ENCODE measurements around the gene NOX5. TPM values are rescaled to one million over a fixed set of nuclear protein-coding genes. Genes with fewer than 3 reads are reported as not detected.

NOX5 gene
- total RNA-seq, 1 donor from 2014 or later, result not detected

DNA sequence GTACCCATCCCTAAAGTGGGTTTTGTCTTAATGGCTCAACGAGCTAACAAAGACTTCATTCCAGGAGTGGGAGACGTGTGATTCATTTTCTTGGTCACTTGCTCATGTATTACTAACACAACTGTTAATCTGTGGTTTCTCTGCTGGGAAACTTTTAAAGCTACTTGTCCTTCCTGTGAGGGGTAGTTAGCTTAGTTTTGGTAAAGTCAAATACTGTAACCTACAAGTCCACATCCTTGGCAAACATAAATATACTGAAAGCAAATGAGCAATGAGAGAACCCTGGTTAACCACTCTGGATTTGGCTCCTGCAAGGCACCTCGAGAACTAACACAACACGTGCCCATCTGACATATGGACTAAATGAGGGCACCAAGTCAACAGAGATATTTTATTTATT, 19.9 kb downstream of the NOX5 start:
- no peaks in the 10 kb centered on the region for H3K9me3 Mint-ChIP-seq
- H3K4me1 Mint-ChIP-seq (ENCODE audit: low read depth), result peaks cover 10% of the 10 kb centered on the region
- no peak overlapping the region for H3K4me3 Mint-ChIP-seq (ENCODE audit: low read depth)
- DNase-seq (ENCODE audit: low spot score), result no peak
- H3K27me3 Mint-ChIP-seq (ENCODE audit: low read depth), result peaks cover 12% of the 10 kb centered on the region
- no peaks in the 10 kb centered on the region for H3K36me3 Mint-ChIP-seq (ENCODE audit: low read depth)
- intact Hi-C loops (cut with micrococcal nuclease), result no loop called here
- no peak overlapping the region for H3K27ac Mint-ChIP-seq

DNA sequence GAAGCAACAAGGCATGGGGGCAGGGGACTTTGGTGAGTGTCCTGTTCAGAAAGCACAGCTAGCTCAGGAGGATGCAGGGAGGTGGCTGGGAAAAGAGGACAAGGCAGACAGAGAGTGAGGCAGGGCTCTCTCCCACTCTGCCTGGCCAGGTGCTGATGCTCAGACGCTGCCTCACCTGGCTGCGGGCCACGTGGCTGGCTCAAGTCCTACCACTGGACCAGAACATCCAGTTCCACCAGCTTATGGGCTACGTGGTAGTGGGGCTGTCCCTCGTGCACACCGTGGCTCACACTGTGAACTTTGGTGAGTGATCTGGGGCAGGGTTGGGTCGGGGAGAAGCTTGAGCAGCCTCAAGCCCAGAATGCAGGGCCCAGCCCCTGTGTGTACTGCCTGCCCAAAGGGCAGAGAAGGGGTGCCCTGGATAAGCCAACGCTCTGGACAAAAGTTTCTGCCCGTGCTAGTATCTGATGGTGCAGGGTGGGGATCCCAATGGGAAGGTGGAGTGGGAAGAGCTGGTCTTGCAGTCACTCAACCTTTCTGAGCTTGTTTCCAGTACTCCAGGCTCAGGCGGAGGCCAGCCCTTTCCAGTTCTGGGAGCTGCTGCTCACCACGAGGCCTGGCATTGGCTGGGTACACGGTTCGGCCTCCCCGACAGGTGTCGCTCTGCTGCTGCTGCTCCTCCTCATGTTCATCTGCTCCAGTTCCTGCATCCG, 20.9 kb downstream of the NOX5 start:
- no peak for DNase-seq (ENCODE audit: low spot score)
- Mint-ChIP-seq H3K9me3 (no peaks in the 10 kb centered on the region), H3K27ac (no peak overlapping the region)

DNA sequence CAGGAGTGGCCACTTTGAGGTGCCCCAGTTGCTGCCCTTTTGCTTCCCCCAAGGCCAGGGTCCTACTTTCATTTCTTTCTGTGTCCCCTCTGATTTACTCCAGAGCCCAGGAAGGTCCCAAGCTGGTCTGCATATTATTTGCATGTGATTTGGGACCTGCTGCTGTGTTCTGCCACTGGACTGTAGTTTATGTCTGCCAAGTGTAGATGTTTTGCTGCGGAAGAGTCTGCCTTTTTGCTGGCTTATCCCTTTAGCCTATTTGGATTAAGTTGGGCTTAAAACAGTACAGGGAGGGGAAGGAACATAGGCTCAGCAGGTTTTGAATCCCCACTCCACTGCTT, 21.4 kb downstream of the NOX5 start:
- H3K36me3 Mint-ChIP-seq (ENCODE audit: low read depth), result no peaks in the 10 kb centered on the region
- peaks cover 9% of the 10 kb centered on the region for H3K27me3 Mint-ChIP-seq (ENCODE audit: low read depth)
- no peak overlapping the region for H3K4me3 Mint-ChIP-seq (ENCODE audit: low read depth)
- no peak for DNase-seq (ENCODE audit: low spot score)
- H3K4me1 Mint-ChIP-seq (ENCODE audit: low read depth), result peaks cover 10% of the 10 kb centered on the region
- intact Hi-C loops (cut with micrococcal nuclease), result no loop called here
- no peaks in the 10 kb centered on the region for H3K9me3 Mint-ChIP-seq
- H3K27ac Mint-ChIP-seq, result no peak overlapping the region

More for the DNA sequence above, 20.9 kb downstream of the NOX5 start:
- Mint-ChIP-seq H3K4me3 (ENCODE audit: low read depth) (no peak overlapping the region), H3K27me3 (ENCODE audit: low read depth) (peaks cover 10% of the 10 kb centered on the region), H3K4me1 (ENCODE audit: low read depth) (peaks cover 10% of the 10 kb centered on the region), H3K36me3 (ENCODE audit: low read depth) (no peaks in the 10 kb centered on the region)
- intact Hi-C loops (cut with micrococcal nuclease), result no loop called here

DNA sequence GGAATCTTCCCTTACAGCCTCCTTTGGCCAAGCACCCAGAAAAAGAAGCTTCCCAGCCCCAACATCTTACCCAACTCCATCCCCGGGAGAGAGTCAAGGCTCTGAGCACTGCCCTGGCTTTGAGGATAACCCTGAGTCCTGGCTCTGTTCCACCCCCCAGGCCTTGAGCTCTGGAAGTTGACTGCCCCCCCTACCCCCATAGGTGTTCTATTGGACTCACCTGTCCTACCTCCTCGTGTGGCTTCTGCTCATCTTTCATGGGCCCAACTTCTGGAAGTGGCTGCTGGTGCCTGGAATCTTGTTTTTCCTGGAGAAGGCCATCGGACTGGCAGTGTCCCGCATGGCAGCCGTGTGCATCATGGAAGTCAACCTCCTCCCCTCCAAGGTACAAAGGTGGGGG, 22.3 kb downstream of the NOX5 start:
- Mint-ChIP-seq H3K27me3 (ENCODE audit: low read depth) (peaks cover 4% of the 10 kb centered on the region), H3K4me1 (ENCODE audit: low read depth) (peaks cover 9% of the 10 kb centered on the region), H3K4me3 (ENCODE audit: low read depth) (no peak overlapping the region), H3K36me3 (ENCODE audit: low read depth) (no peaks in the 10 kb centered on the region), H3K27ac (no peak overlapping the region), H3K9me3 (no peaks in the 10 kb centered on the region)
- no peak for DNase-seq (ENCODE audit: low spot score)
- intact Hi-C loops (cut with micrococcal nuclease), result no loop called here

DNA sequence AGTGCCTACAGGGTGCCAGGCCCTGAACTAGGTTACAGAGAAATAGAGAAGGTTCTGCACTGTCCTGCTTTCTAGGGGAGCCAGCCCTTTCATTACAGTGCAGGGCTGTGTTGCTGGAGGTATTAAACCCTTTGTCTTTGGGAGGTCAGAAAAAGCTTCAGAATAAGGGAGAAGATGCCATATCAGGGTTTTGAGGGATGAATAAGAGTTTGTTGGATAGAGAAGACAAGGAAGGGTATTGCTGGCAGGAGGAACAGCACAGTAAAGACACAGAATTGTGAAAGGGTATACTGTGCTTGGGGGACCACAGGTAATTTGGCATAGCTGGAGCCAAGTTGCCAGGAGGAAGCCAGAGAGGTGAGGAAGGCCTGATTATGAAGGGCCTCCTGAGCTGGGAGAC, 23.0 kb downstream of the NOX5 start:
- Mint-ChIP-seq H3K27ac (no peak overlapping the region), H3K9me3 (no peaks in the 10 kb centered on the region), H3K4me1 (ENCODE audit: low read depth) (peaks cover 6% of the 10 kb centered on the region), H3K36me3 (ENCODE audit: low read depth) (no peaks in the 10 kb centered on the region), H3K4me3 (ENCODE audit: low read depth) (no peak overlapping the region), H3K27me3 (ENCODE audit: low read depth) (peaks cover 1% of the 10 kb centered on the region)
- no peak for DNase-seq (ENCODE audit: low spot score)
- intact Hi-C loops (cut with micrococcal nuclease), result no loop called here

DNA sequence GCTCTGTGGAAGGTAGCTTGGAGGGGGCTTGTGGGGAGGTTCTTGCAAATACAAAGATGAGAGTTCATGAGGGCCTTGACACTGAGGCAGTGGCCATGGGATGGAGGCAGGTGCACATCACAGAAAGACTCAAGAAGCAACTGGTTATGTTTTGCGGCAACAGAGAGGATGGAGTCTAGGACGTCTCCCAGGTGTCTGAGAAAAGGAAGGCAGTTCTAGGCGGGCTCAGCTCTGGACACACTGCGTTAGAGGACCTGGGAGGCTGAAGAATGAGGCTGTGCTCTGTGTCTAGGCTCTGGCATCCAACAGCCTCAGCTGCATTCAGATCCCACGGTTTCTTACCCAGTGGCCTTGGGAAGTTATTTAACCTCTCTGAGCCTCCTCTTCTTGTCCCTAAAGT, 23.5 kb downstream of the NOX5 start:
- Mint-ChIP-seq H3K27me3 (ENCODE audit: low read depth) (no peaks in the 10 kb centered on the region), H3K36me3 (ENCODE audit: low read depth) (no peaks in the 10 kb centered on the region), H3K9me3 (no peaks in the 10 kb centered on the region), H3K4me3 (ENCODE audit: low read depth) (no peak overlapping the region), H3K4me1 (ENCODE audit: low read depth) (peaks cover 6% of the 10 kb centered on the region), H3K27ac (no peak overlapping the region)
- intact Hi-C loops (cut with micrococcal nuclease), result no loop called here
- no peak for DNase-seq (ENCODE audit: low spot score)

DNA sequence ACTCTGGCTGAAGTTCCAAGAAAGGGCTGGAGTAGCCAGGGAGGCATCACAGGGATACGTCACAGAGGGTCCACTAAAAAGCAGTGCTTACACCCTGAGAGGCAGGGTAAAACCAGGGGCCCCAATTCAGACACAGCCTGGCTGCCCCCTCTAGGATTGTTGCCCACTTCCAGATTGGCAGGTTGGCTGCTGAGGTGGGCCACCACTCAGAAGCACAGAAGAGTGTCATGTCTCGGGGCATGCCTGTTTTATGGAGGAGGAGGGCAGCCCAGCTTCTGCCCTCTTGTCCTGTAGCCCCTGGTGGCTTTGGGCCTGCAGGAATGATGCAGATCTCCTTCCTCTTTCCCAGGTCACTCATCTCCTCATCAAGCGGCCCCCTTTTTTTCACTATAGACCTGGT, 24.0 kb downstream of the NOX5 start:
- H3K27ac Mint-ChIP-seq, result no peak overlapping the region
- H3K27me3 Mint-ChIP-seq (ENCODE audit: low read depth), result no peaks in the 10 kb centered on the region
- H3K36me3 Mint-ChIP-seq (ENCODE audit: low read depth), result no peaks in the 10 kb centered on the region
- H3K4me1 Mint-ChIP-seq (ENCODE audit: low read depth), result peaks cover 6% of the 10 kb centered on the region
- no peak for DNase-seq (ENCODE audit: low spot score)
- no peak overlapping the region for H3K4me3 Mint-ChIP-seq (ENCODE audit: low read depth)
- H3K9me3 Mint-ChIP-seq, result no peaks in the 10 kb centered on the region
- intact Hi-C loops (cut with micrococcal nuclease), result no loop called here

DNA sequence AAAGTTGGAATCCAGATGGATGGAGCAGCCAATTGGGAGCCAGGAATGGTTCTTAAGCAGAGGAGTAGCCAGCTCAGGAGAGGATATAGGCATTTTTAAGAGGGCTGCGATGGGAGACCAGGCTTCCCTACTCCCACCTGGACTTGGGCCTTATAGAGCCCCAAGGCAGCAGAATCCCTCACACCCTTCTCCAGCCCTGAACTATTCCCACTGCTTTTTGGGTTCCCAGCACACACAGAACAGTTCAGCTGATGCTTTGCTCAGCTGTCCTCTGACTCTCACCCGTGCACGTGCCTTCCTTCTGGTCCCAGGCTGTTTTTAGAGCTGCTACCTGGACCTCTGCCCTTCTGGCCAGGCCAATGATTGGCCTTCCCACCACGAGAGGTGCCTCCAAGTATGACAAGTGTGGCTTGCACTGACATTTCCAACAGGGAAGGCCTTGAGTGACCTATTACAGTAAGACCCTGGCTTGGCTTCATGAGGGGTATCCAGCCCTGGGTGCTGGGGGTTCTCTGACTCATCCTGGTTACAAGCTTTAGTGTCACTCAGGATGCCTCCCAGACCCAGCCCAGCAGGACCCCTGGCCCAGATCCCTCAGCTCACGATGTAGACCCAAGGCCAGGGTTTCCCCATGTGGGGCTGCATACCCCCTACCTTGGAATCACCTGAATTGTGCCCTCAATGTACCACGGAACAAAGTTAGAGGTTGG, 25.2 kb downstream of the NOX5 start:
- Mint-ChIP-seq H3K4me1 (ENCODE audit: low read depth) (peaks cover 2% of the 10 kb centered on the region), H3K36me3 (ENCODE audit: low read depth) (no peaks in the 10 kb centered on the region), H3K9me3 (no peaks in the 10 kb centered on the region), H3K27me3 (ENCODE audit: low read depth) (no peaks in the 10 kb centered on the region), H3K4me3 (ENCODE audit: low read depth) (no peak overlapping the region), H3K27ac (no peak overlapping the region)
- intact Hi-C loops (cut with micrococcal nuclease), result no loop called here
- DNase-seq (ENCODE audit: low spot score), result no peak

DNA sequence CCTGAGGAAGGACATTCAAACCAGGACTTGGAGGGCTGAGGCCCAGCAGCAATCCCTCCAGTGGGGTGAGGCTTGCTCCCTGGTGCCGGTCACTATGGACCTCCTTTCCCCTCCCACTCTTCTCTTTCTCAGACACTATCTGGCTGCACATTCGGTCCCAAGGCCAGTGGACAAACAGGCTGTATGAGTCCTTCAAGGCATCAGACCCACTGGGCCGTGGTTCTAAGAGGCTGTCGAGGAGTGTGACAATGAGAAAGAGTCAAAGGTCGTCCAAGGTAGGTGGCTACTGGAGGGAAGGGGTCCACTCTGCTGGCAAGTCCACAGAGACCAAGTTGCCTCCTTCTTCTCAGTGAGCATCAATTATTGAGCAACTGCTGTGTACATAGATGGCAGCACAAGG, 28.0 kb downstream of the NOX5 start:
- no peak overlapping the region for H3K4me3 Mint-ChIP-seq (ENCODE audit: low read depth)
- H3K36me3 Mint-ChIP-seq (ENCODE audit: low read depth), result no peaks in the 10 kb centered on the region
- H3K27me3 Mint-ChIP-seq (ENCODE audit: low read depth), result no peaks in the 10 kb centered on the region
- no peak for DNase-seq (ENCODE audit: low spot score)
- H3K9me3 Mint-ChIP-seq, result no peaks in the 10 kb centered on the region
- H3K4me1 Mint-ChIP-seq (ENCODE audit: low read depth), result no peaks in the 10 kb centered on the region
- no peak overlapping the region for H3K27ac Mint-ChIP-seq
- intact Hi-C loops (cut with micrococcal nuclease), result no loop called here

DNA sequence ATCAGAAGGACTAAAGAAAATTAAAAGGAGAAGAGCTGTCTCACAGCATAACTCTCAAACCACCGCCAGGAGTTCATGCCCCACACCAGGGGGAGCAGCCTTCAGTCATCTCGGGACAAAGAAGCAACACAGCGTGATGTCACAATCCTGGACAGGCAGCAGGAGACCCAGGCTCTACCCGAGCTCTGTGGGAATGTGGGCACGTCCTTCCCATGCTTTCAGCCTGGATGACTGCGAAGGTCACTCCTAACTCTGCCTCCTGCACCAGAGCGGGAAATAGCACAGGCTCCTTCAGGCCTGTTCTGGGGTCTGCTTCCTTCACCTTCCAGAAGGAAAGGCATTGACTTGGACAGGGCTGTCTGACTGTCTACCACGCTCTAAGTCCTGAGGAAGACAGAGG, 31.3 kb downstream of the NOX5 start:
- intact Hi-C loops (cut with micrococcal nuclease), result no loop called here
- no peaks in the 10 kb centered on the region for H3K9me3 Mint-ChIP-seq
- H3K4me1 Mint-ChIP-seq (ENCODE audit: low read depth), result no peaks in the 10 kb centered on the region
- H3K27me3 Mint-ChIP-seq (ENCODE audit: low read depth), result peaks cover 1% of the 10 kb centered on the region
- no peak overlapping the region for H3K27ac Mint-ChIP-seq
- H3K36me3 Mint-ChIP-seq (ENCODE audit: low read depth), result no peaks in the 10 kb centered on the region
- DNase-seq (ENCODE audit: low spot score), result no peak
- H3K4me3 Mint-ChIP-seq (ENCODE audit: low read depth), result no peak overlapping the region

DNA sequence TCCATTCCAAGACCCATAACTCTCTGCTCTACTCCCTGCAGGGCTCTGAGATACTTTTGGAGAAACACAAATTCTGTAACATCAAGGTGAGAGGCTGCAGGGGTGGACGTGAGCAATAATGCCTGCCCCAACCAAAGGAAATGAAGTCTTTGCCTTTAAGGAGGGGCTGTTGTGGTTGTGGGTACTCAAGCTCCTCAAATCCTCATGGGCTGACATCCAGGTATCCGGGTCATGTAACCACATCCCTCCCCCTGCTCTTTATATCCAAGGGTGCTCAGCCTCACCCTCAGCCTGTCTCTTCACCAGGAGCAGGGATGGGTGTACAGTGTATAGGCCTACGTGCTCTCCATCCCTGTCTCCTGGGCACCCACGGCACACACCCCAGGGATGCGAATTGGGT, 32.3 kb downstream of the NOX5 start:
- intact Hi-C loops (cut with micrococcal nuclease), result no loop called here
- H3K4me1 Mint-ChIP-seq (ENCODE audit: low read depth), result no peaks in the 10 kb centered on the region
- H3K27ac Mint-ChIP-seq, result no peak overlapping the region
- H3K27me3 Mint-ChIP-seq (ENCODE audit: low read depth), result peaks cover 4% of the 10 kb centered on the region
- DNase-seq (ENCODE audit: low spot score), result no peak
- no peaks in the 10 kb centered on the region for H3K36me3 Mint-ChIP-seq (ENCODE audit: low read depth)
- H3K9me3 Mint-ChIP-seq, result no peaks in the 10 kb centered on the region
- H3K4me3 Mint-ChIP-seq (ENCODE audit: low read depth), result no peak overlapping the region

DNA sequence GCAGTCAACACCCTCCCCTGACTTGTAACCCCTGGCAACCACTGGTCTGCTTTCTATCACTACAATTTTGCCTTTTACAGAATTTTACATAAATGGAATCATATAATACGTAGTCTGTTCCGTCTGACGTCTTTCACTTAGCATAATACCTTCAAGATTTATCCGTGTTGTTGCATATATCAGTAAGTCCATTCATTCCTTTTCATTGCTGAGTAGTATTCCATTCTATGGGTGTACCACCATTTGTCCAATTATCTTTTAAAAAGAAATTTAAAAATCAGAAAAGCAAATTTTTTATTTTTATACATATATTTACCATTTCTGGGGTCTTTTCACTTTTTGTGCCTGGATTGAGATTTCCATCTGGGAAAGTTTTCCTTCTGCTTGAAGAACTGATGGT, 35.5 kb downstream of the NOX5 start:
- intact Hi-C loops (cut with micrococcal nuclease), result no loop called here
- H3K27ac Mint-ChIP-seq, result no peak overlapping the region
- H3K4me3 Mint-ChIP-seq (ENCODE audit: low read depth), result no peak overlapping the region
- no peaks in the 10 kb centered on the region for H3K4me1 Mint-ChIP-seq (ENCODE audit: low read depth)
- H3K9me3 Mint-ChIP-seq, result no peaks in the 10 kb centered on the region
- DNase-seq (ENCODE audit: low spot score), result no peak
- H3K36me3 Mint-ChIP-seq (ENCODE audit: low read depth), result no peaks in the 10 kb centered on the region
- H3K27me3 Mint-ChIP-seq (ENCODE audit: low read depth), result peaks cover 8% of the 10 kb centered on the region

DNA sequence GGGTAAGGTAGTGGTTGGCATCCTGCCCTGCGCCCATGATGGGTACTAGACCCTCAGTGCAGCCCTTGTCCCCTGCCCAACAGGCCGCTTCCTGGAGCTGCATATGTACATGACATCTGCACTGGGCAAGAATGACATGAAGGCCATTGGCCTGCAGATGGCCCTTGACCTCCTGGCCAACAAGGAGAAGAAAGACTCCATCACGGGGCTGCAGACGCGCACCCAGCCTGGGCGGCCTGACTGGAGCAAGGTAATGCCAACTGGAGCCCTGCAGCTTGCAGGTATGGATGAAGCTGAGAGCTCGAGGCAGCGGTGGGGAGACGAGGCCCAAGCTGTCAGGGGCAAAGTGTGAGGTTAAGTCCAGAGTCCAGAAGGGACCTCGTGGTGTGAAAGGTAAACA, 40.8 kb downstream of the NOX5 start:
- intact Hi-C loops (cut with micrococcal nuclease), result loop anchor here (5.0 kb wide), 1 partner anchor 412 kb away; no protein-coding TSS in a partner anchor
- H3K27ac Mint-ChIP-seq, result no peak overlapping the region
- peaks cover 23% of the 10 kb centered on the region for H3K27me3 Mint-ChIP-seq (ENCODE audit: low read depth)
- H3K36me3 Mint-ChIP-seq (ENCODE audit: low read depth), result no peaks in the 10 kb centered on the region
- DNase-seq (ENCODE audit: low spot score), result no peak
- H3K4me3 Mint-ChIP-seq (ENCODE audit: low read depth), result no peak overlapping the region
- H3K9me3 Mint-ChIP-seq, result no peaks in the 10 kb centered on the region
- H3K4me1 Mint-ChIP-seq (ENCODE audit: low read depth), result peaks cover 9% of the 10 kb centered on the region
